ENCODE data around the gene TMEM50B.

TMEM50B gene

GRCh38 chr21:33402001-33402979 lies 77.5 kb downstream of the TMEM50B start:
- Mint-ChIP-seq H3K9me3 (no peaks in the 10 kb centered on the region), H3K4me1 (peaks cover 31% of the 10 kb centered on the region), H3K4me3 (peak overlapping the region; percentile 79), H3K27ac (no peak overlapping the region), H3K36me3 (ENCODE audit: low read depth) (peaks cover 10% of the 10 kb centered on the region), H3K27me3 (ENCODE audit: low read depth, poor library complexity) (peaks cover 6% of the 10 kb centered on the region)
- peak; percentile 25 for DNase-seq
- no peak for TF ChIP-seq CTCF (IDR thresholded peaks at IDR 0.05)

GRCh38 chr21:33401630-33401992 lies 78.2 kb downstream of the TMEM50B start:
- peaks cover 10% of the 10 kb centered on the region for H3K36me3 Mint-ChIP-seq (ENCODE audit: low read depth)
- peaks cover 31% of the 10 kb centered on the region for H3K4me1 Mint-ChIP-seq
- H3K9me3 Mint-ChIP-seq: no peaks in the 10 kb centered on the region
- H3K4me3 Mint-ChIP-seq: no peak overlapping the region
- peaks cover 6% of the 10 kb centered on the region for H3K27me3 Mint-ChIP-seq (ENCODE audit: low read depth, poor library complexity)
- H3K27ac Mint-ChIP-seq: no peak overlapping the region
- TF ChIP-seq CTCF (IDR thresholded peaks at IDR 0.05): no peak
- no peak for DNase-seq

All from nephron progenitor cell (in vitro differentiated cells).